SH-SY5Y (cell line): ENCODE measurements around the gene EFCAB11.

Experiments
- GATA2 ChIP-seq: IDR thresholded peaks from 2 replicates; pipeline ENCODE4 v1.6.1; 2011; ENCODE audit warnings: mild to moderate bottlenecking, low read depth, low read length
- GATA3 ChIP-seq: IDR thresholded peaks from 2 replicates; pipeline ENCODE4 v1.6.1; 2011; ENCODE audit warnings: low read depth, mild to moderate bottlenecking, low read length, moderate library complexity

Gene EFCAB11

DNA sequence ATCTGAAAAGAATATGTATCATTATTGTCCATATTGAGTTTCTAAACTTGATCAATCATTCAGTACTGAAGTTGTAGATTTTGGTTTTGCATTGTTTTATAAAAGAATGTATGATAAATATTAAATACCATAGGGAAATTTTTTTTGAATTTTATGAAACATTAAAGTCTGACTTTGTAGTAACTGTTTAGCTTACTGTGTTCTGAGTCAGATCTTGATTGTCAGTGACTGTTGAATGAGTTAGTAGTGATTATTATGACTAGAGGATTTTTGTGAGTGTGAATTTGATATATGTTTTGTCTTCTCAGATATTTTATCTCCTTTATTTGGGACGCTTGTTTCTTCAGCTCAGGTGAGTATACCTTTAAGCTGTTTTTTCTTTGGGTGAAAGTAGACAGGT lies 11.3 kb upstream of the EFCAB11 start:
- no peak for TF ChIP-seq GATA2
- no peak for TF ChIP-seq GATA3

DNA sequence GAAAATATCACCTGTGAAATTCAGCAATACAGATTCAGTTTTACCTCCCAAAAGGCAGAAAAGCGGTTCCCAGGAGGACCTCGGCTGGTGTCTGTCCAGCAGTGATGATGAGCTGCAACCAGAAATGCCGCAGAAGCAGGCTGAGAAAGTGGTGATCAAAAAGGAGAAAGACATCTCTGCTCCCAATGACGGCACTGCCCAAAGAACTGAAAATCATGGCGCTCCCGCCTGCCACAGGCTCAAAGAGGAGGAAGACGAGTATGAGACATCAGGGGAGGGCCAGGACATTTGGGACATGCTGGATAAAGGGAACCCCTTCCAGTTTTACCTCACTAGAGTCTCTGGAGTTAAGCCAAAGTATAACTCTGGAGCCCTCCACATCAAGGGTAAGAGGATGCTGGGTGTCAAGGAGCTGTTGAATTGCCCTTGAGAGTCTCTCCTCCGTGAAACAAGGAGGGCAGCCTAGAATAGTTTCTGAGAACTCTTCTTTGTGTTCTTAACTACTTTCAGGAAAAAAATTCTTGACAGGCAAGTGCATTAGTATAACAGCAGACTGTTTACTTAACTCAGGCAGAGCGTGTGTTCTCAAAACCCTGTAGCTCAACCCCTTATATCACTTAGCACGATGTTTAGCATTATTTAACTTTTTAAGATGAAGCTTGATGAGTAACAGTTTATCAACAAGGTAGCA lies 8.9 kb upstream of the EFCAB11 start:
- TF ChIP-seq GATA3 = no peak
- no peak for TF ChIP-seq GATA2

- no peak for TF ChIP-seq GATA2
- TF ChIP-seq GATA3 = no peak
Measured at GRCh38 chr14:89960914-89961313, 6.4 kb upstream of the EFCAB11 start.

DNA sequence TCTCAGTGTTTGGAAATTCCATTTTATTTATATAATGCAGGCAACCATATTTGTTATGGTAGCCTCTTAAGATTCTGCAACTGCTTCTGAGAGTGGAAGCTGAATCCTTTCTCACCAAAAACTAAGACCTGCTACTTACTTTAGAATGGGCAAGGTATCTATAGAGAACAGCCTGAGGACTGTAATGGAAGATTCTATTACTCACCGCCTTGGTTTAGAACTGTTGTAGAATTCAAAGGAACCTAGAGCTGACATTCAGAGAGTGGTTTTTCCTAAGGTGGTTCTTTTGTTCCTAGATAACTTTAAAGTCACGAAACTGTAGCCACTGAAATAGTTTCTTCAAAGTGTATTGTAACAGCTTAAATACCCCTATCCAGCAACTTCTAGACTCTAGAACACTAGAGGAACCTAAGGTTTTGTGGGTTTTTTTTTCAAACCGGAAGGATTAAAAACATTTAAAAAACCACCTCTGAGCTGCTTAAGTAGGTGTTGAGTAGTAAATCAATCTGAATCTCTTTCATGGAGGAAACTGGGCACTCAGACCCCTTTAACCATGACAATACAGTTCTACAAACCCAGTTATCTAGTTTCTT lies 5.4 kb upstream of the EFCAB11 start:
- no peak for TF ChIP-seq GATA2
- TF ChIP-seq GATA3 = no peak

DNA sequence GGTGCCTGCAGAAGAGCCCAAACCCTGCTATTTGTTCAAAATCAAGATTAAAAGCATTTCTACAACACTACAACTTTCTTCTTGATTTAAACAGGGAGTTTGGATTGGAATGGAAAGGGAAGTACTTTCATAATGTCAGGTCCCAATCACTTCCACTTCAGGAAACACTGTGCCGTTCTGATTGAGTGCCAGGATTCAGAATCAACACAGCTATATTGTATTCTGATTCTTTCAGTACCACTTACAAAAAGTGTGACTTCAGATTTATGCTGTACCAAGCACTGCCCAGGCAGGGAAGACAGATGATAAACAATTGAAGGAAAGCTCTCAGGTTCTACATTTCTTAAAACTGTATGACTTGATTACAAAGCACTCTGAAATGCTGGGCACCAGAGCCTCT lies 4.4 kb upstream of the EFCAB11 start:
- no peak for TF ChIP-seq GATA3
- TF ChIP-seq GATA2 = no peak

DNA sequence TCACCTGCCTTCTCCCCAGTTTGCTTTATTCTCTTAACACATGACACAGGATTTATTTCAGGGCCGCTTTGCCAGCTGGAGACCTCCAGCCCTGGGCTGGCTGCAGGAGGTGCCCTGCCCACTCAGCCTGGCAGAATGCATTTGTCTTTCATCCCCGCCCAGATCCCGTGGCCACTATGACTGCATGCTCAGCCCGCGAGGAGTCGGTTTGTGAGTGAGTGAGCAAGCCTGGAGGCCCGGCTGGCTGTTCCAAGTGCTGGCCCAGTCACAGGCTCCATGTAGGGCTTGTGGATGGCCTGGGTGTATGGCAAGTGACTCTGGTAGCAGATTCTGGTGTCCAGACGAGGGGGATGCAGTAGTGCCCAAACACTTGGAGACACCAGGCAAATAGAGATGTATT lies 3.3 kb upstream of the EFCAB11 start:
- no peak for TF ChIP-seq GATA2
- TF ChIP-seq GATA3 = no peak

DNA sequence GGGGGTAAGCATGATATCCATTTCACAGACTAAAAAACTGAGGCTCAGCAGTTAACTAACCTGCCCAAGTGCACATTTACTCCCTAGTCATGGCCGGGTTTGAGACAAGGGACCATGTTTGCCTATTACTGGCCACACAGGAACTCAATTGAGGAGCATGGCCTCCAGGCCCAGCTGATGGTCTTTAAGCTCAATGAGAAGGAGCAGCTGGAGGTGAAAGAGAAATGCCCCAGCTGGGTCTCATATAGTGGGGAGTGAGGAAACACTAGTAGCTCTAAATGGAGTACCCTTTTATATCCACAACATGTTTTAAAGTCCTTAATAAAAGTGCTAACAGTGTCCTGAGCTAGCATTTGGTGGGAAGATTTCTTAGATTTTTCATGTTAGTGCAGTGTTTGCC lies 2.8 kb upstream of the EFCAB11 start:
- TF ChIP-seq GATA3 (no peak), GATA2 (no peak)

- no peak for TF ChIP-seq GATA2
- no peak for TF ChIP-seq GATA3
Measured at GRCh38 chr14:89956661-89957009, 2.1 kb upstream of the EFCAB11 start.

DNA sequence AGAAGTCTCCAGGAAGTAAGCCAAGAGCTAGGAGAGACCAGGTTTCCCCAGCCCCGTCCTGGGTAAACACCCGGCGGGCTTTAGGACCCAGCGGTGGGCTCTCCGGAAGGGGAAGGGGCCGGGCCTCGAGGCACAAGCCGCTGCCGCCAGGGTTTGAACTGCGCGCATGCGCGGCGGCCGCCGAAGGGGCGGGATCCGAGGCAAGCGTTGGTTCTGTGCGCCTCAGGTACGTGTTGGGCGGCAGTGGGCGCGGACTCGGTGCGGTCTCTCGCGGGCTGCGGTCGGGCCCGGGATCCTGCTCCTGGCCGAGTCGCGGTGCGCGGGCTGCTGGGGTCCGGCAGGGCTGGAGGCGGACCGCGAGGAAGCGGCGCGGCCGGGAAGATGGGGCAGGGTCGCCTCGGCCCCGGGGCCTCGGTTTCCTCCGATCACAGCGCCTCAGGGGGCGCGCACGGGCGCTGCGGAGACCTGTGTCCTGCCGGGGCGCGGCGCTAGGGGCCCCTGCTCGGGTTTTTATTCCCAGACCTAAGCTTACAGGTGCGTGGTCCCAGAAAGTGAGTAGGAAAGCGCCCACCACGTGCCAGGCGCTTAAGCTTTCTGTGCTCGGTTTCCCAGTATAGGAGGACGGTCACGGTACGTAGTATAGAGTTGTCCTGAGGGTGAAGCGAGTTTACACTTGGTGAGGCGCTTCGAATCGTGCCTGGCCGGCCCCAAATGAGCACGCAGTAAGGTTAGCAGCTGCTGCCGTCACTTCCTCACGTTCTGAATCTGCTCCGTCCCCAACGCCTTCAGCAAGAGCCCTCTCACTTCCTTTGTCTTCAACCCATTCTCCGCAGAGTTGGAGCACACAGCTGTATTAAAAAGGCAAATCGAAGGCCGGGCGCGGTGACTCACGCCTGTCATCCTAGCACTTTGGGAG lies 1.5 kb upstream of the EFCAB11 start, which contains the start of gene TDP1:
TSS of gene TDP1 (plus strand) at position 183 of the 916 bp plus-strand sequence. CDS start 7,188 bp downstream, outside the sequence.
- no peak for TF ChIP-seq GATA3
- no peak for TF ChIP-seq GATA2

DNA sequence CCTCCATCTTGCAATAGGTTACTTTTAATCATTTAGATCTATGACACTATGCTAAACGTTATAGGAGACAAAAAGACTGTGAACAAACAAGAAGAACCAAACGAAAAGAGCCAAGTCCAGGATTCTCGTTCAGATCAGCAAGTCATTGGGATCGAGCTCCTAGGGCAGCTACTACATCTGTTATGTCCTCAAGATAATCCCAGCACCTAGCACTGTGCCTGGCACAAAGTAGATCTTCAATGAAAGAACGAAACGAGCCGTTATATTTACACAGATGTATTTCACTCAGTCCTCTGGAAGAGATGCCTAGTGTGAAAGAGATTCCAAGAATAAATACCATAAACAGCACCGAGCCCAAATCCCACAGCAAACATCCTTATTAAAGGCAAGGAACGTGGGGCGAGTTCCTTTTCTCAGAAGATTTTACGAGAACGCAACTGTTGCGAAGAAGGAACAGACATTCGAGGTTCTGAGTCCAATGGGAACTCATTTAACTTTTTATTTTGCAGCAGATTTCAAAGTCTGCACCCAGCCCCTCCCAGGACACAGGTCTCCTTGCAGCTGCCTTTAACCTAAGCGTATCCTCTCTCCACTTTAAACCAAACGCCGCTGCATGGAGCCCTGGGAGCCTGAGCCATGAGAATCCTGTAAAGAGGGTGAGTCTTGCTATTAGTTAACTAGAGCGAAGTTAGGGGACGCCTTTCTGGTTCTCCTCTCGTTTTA lies 653 bp upstream of the EFCAB11 start:
- TF ChIP-seq GATA2 = peak; percentile 27; the same call in 1 of the 2 replicates
- no peak for TF ChIP-seq GATA3

DNA sequence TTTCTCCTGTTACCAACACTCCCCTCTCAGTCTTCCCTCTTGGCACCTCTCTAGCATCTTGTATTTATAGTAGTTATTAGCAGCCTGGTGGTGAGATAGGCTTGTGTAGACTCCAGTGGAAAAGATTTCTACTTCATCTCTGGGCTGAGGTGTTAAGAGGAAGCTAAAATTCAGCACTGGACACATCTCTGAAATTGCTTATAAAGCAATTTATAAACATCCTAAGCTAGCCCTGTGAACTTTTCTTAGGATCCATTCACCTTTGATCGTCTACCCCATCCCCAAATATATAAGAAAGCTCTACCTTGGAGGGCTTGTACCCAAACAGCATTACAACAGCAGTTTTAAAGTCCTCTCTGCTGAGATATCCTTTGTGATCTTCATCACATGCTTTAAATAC lies 928 bp downstream of the EFCAB11 start:
- TF ChIP-seq GATA3 = no peak
- TF ChIP-seq GATA2 = no peak

DNA sequence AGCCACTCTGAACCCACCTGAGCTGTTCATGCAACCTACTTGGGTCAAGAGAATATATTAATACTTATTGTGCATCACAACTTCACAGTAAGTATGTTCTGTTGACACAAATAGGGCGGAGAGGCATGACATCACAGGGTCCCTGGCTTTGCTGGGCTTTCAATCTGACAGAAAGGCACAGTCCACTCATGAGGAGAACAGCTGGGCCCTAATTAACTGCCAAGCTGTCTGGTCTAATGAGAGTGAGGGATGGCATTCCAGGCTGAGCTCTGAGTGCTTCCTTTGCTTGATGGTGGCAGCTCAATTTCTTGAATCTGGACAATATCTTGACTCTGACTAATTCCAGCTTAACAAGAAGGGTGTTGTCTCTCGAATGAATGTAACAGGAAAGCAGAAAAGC lies 2.0 kb downstream of the EFCAB11 start:
- no peak for TF ChIP-seq GATA2
- TF ChIP-seq GATA3 = no peak

- TF ChIP-seq GATA3 (no peak), GATA2 (no peak)
Measured at GRCh38 chr14:89947344-89947743, 7.2 kb downstream of the EFCAB11 start.

- TF ChIP-seq GATA3 = no peak
- no peak for TF ChIP-seq GATA2
Measured at GRCh38 chr14:89941830-89942377, 12.6 kb downstream of the EFCAB11 start.
